B cell (primary cell): ENCODE data around the gene GCNA. TPM values are rescaled to one million over a fixed set of nuclear protein-coding genes. Genes with fewer than 3 reads are reported as not detected.

Experiments used
- ATAC-seq: fragments of 200-7000 bp; cut with Tn5 transposase; one replicate; pipeline ENCODE4 v1.10.0; 2021; ENCODE audit warnings: low read depth, mild to moderate bottlenecking, moderate number of reproducible peaks, moderate library complexity
- CTCF ChIA-PET: fragments of 350-600 bp; sonication (Branson Sonifier 250); formaldehyde crosslinking; loops from one replicate; lab custom pipeline; 2021; ENCODE audit warnings: antibody characterized with exemption, inconsistent platforms; lab: Charles Lee
- POLR2A ChIA-PET: fragments of 350-600 bp; sonication (Branson Sonifier 250); formaldehyde crosslinking; loops from one replicate; lab custom pipeline; 2021; ENCODE audit warnings: antibody characterized with exemption; lab: Charles Lee
- DNase-seq: peaks from one replicate; pipeline ENCODE4 v3.0.0; 2013
- H2AFZ ChIP-seq: 2 replicates; pipeline ENCODE4 v1.6.1; 2012; ENCODE audit warnings: mild to moderate bottlenecking, low read depth, low read length; ENCODE audit not compliant: insufficient read depth, poor library complexity, severe bottlenecking
- H3K27ac ChIP-seq, 2 donors: 1 replicate in 1 of 2; 2 replicates in 1 of 2; pipeline ENCODE4 v1.5.1; 2012 to 2013; ENCODE audit warnings: low read length in 2 of 2, mild to moderate bottlenecking in 2 of 2, moderate library complexity in 1 of 2
- H3K27me3 ChIP-seq, 4 experiments: fragments of 200-600 bp in 1 of 4; sonication (generic) in 1 of 4; replicated peaks in 1 of 4; 1 replicate in 2 of 4; 2 replicates in 2 of 4; pipeline versions ENCODE4 v1.6.1 to v1.7.0; 2013 to 2016; ENCODE audit warnings: low read length in 3 of 4, mild to moderate bottlenecking in 2 of 4, mixed read lengths in 1 of 4, moderate library complexity in 1 of 4; ENCODE audit not compliant: insufficient read depth in 4 of 4, control insufficient read depth in 3 of 4; ENCODE audit errors: control extremely low read depth in 1 of 4
- H3K36me3 ChIP-seq, 2 experiments: replicated peaks in 1 of 2; 1 replicate in 1 of 2; 2 replicates in 1 of 2; pipeline versions ENCODE4 v1.6.1 to v1.7.1; 2013; ENCODE audit warnings: low read length in 1 of 2; ENCODE audit not compliant: insufficient read depth in 2 of 2, control insufficient read depth in 1 of 2; ENCODE audit errors: control extremely low read depth in 1 of 2, extremely low read depth in 1 of 2
- H3K4me1 ChIP-seq, 2 donors: fragments of 200-600 bp in 1 of 2; sonication (generic) in 1 of 2; 1 replicate in 1 of 2; 2 replicates in 1 of 2; pipeline versions ENCODE4 v1.5.1 to v1.6.1; 2013 to 2017; ENCODE audit warnings: low read length in 2 of 2; ENCODE audit not compliant: control insufficient read depth in 2 of 2, insufficient read depth in 2 of 2
- H3K4me2 ChIP-seq: replicated peaks from 2 replicates; pipeline ENCODE3; 2012; ENCODE audit warnings: mild to moderate bottlenecking, low read depth, low read length; ENCODE audit not compliant: poor library complexity, severe bottlenecking
- H3K4me3 ChIP-seq, 5 experiments: fragments of 200-600 bp in 1 of 5; sonication (generic) in 1 of 5; 1 replicate in 3 of 5; 2 replicates in 2 of 5; pipeline versions ENCODE4 v1.5.1 to v1.7.0; 2011 to 2016; ENCODE audit warnings: low read length in 4 of 5, mild to moderate bottlenecking in 4 of 5, low read depth in 2 of 5, control low read depth in 1 of 5, moderate library complexity in 1 of 5; ENCODE audit not compliant: insufficient read depth in 1 of 5; ENCODE audit errors: control extremely low read depth in 1 of 5, extremely low read depth in 1 of 5
- H3K79me2 ChIP-seq: fragments of 200-600 bp; sonication (generic); one replicate; pipeline ENCODE4 v1.6.0; 2016; ENCODE audit warnings: low read length; ENCODE audit not compliant: control insufficient read depth, insufficient read depth
- H3K9ac ChIP-seq: fragments of 200-600 bp; sonication (generic); 2 replicates; pipeline ENCODE4 v1.6.1; 2017; ENCODE audit warnings: mild to moderate bottlenecking, low read length, moderate library complexity
- H3K9me3 ChIP-seq, 3 donors: one replicate each; pipeline versions ENCODE4 v1.6.1 to v1.7.1; 2013; ENCODE audit warnings: low read length in 2 of 3; ENCODE audit not compliant: control insufficient read depth in 2 of 3, insufficient read depth in 1 of 3; ENCODE audit errors: control extremely low read depth in 1 of 3
- H4K20me1 ChIP-seq: 2 replicates; pipeline ENCODE4 v1.6.0; 2012; ENCODE audit warnings: mild to moderate bottlenecking, low read length; ENCODE audit not compliant: insufficient read depth, control insufficient read depth, poor library complexity, severe bottlenecking
- H3K27ac Mint-ChIP-seq: one replicate; pipeline ENCODE4 v1.8.0; 2021; ENCODE audit warnings: mixed read lengths
- H3K27me3 Mint-ChIP-seq: one replicate; pipeline ENCODE4 v1.8.0; 2021; ENCODE audit warnings: mixed read lengths
- H3K4me1 Mint-ChIP-seq: one replicate; pipeline ENCODE4 v1.8.0; 2021; ENCODE audit warnings: mixed read lengths
- H3K4me3 Mint-ChIP-seq: one replicate; pipeline ENCODE4 v1.8.0; 2021; ENCODE audit warnings: mixed read lengths
- H3K9me3 Mint-ChIP-seq: one replicate; pipeline ENCODE4 v1.8.0; 2022; ENCODE audit warnings: mixed read lengths; ENCODE audit not compliant: insufficient read depth
- CTCF ChIP-seq: fragments of 200-600 bp; IDR thresholded peaks from one replicate; pipeline ENCODE4 v1.8.0; 2022; ENCODE audit warnings: antibody characterized with exemption, mild to moderate bottlenecking
- EZH2 ChIP-seq: IDR thresholded peaks from 2 replicates; pipeline ENCODE4 v1.6.1; 2012; ENCODE audit warnings: borderline replicate concordance, low read depth, mild to moderate bottlenecking, moderate library complexity, low read length; ENCODE audit not compliant: insufficient read depth, poor library complexity, severe bottlenecking
- WGBS: methylation state at CpG from one replicate; pipeline ENCODE4 v1.1.5; 2013; ENCODE audit warnings: missing lambda C conversion rate; ENCODE audit not compliant: insufficient coverage; 5-methylcytosine and 5-hydroxymethylcytosine counted together
- intact Hi-C: fragments of 100-400 bp; cut with micrococcal nuclease; formaldehyde crosslinking; loops from one replicate; pipeline ENCODE4 v1.10.0; 2022
- polyA plus RNA-seq: library from polyadenylated mRNA; depleted of rRNA; stranded (reverse); fragments of >200 nt; gene quantifications from 2 replicates; pipeline ENCODE4 v1.2.3, GENCODE V29; 2012
- total RNA-seq, 2 donors: library from RNA; stranded (reverse); fragments of 120-200 nt in 1 of 2; gene quantifications; 1 replicate in 1 of 2; 2 replicates in 1 of 2; pipeline versions ENCODE4 v1.2.3 to v1.2.4, GENCODE V29; 2013 to 2022

Gene GCNA
- total and polyA plus RNA-seq, 2 donors (not counting 1 experiment from before 2014, with no cell fraction given) = 4.7 to 6.2 TPM

- Histone ChIP-seq H3K9ac (peak overlapping the region; percentile 22), H4K20me1 (no peaks in the 10 kb centered on the region), H3K27me3 (no peaks in the 10 kb centered on the region), H3K9me3 (peaks cover 0 to 14% (median 0%) of the 10 kb centered on the region in 3 donors), H2AFZ (no peak overlapping the region), H3K79me2 (no peaks in the 10 kb centered on the region), H3K36me3 (peaks cover 0 to 5% of the 10 kb centered on the region in 2 experiments), H3K27ac (peak overlapping the region; percentile 44 to 83), H3K4me3 (peak overlapping the region in 4 of 5 experiments; percentile 22 to 47 (median 32)), H3K4me1 (peaks cover 39 to 57% of the 10 kb centered on the region in 2 donors), H3K4me2 (peak overlapping the region; percentile 64)
- CTCF ChIA-PET = interaction anchor here (1.0 to 1.6 kb wide), 2 partner anchors 20 to 32 kb away, joined by 4 read pairs; no protein-coding TSS in a partner anchor
- DNase-seq (no peak), ATAC-seq (no peak)
- TF ChIP-seq CTCF = no peak
- no peak for TF ChIP-seq EZH2
- Mint-ChIP-seq H3K9me3 (no peaks in the 10 kb centered on the region), H3K4me3 (peak overlapping the region; percentile 76), H3K27me3 (no peaks in the 10 kb centered on the region), H3K4me1 (peaks cover 52% of the 10 kb centered on the region), H3K27ac (peak overlapping the region; percentile 86)
- intact Hi-C loops = no loop called here
- 43% methylated on average over 3 of the region's 8 CpGs for WGBS
- POLR2A ChIA-PET = interaction anchor here (0.6 kb wide), 1 partner anchor 1270 kb away, joined by 4 read pairs; no protein-coding TSS in a partner anchor
These were observed 39.5 kb downstream of the GCNA start for GRCh38 chrX:71617742-71618141.

DNA sequence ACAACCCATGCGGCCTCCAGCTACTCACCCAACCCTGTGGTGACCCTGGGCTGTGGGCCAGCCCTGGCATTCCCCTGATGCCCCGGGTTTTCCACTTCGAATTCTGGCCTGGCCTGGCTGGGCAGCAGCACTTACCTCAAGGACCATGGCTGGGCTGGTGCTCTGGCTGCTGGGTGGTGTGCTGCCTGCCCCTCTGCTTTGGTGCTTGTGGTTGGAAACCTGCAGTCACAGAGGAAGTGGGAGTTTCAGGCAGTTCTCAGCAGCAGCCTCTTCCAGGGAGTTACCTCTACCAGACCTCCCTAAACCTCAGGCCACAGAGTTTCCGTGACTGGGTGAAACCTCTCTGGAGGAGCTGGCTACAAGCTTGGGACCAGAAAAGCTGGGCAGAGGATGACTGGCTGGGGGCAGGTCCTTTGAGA is 40.1 kb downstream of the GCNA start, which contains the start of gene CXCR3:
CXCR3 (minus strand) TSS at position 209 of the 419 bp plus-strand sequence; CDS start at position 147, 62 bp downstream.
- peak within 1 kb of the TSS in 4 of 5 experiments; percentile 22 to 47 (median 32) for H3K4me3 ChIP-seq
- peaks cover 45 to 63% of the 10 kb centered on the region in 2 donors for H3K4me1 ChIP-seq
- H2AFZ ChIP-seq = no peak within 1 kb of the TSS
- H3K36me3 ChIP-seq = no peaks in the 10 kb centered on the region
- Mint-ChIP-seq H3K27ac (peak within 1 kb of the TSS; percentile 86), H3K4me1 (peaks cover 56% of the 10 kb centered on the region), H3K9me3 (no peaks in the 10 kb centered on the region), H3K4me3 (peak within 1 kb of the TSS; percentile 76), H3K27me3 (no peaks in the 10 kb centered on the region)
- TF ChIP-seq CTCF (no peak), EZH2 (no peak)
- WGBS = 6% methylated on average over 2 of the region's 4 CpGs
- H3K27ac ChIP-seq = peak within 1 kb of the TSS; percentile 72 to 83
- no peaks in the 10 kb centered on the region for H3K27me3 ChIP-seq
- DNase-seq (peak; percentile 44), ATAC-seq (peak; percentile 48)
- peak within 1 kb of the TSS; percentile 64 for H3K4me2 ChIP-seq
- CTCF ChIA-PET = interaction anchor here (1.0 to 1.6 kb wide), 3 partner anchors 19 to 34 kb away, joined by 4 to 5 read pairs (median 4); no protein-coding TSS in a partner anchor
- no peaks in the 10 kb centered on the region for H3K79me2 ChIP-seq
- H3K9me3 ChIP-seq = peaks cover 0 to 14% (median 0%) of the 10 kb centered on the region in 3 donors
- POLR2A ChIA-PET = interaction anchor here (0.6 to 0.7 kb wide), 2 partner anchors 14 to 1270 kb away, joined by 3 to 4 read pairs; no protein-coding TSS in a partner anchor
- intact Hi-C loops = no loop called here
- H3K9ac ChIP-seq = peak within 1 kb of the TSS; percentile 22
- no peaks in the 10 kb centered on the region for H4K20me1 ChIP-seq
